Stomach (tissue), 9 donors: ENCODE measurements around the gene IL36RN. TPM values are rescaled to one million over a fixed set of nuclear protein-coding genes. Genes with fewer than 3 reads are reported as not detected.

Source experiments
- DNase-seq, 2 donors: peaks; one replicate each; pipeline versions ENCODE4 v3.0.0 to v3.0.0-alpha.2; 2013 to 2019
- H3K27ac ChIP-seq, 5 donors: fragments of 200-600 bp in 4 of 5; sonication (generic) in 4 of 5; one replicate each; pipeline ENCODE4 v1.5.1; 2013 to 2019; ENCODE audit warnings: mild to moderate bottlenecking in 1 of 5, moderate library complexity in 1 of 5
- H3K27me3 ChIP-seq, 3 donors: fragments of 200-600 bp; sonication (generic); one replicate each; pipeline ENCODE4 v1.5.1; 2017 to 2019; ENCODE audit warnings: mixed run types in 1 of 3
- H3K36me3 ChIP-seq, 4 donors: fragments of 200-600 bp; sonication (generic); 1 replicate in 3 of 4; 2 replicates in 1 of 4; pipeline ENCODE4 v1.5.1; 2016 to 2019
- H3K4me1 ChIP-seq, 4 donors: fragments of 200-600 bp; sonication (generic); one replicate each; pipeline ENCODE4 v1.5.1; 2016 to 2019
- H3K4me3 ChIP-seq, 4 donors: fragments of 200-600 bp; sonication (generic) in 3 of 4; one replicate each; pipeline ENCODE4 v1.5.1; 2016 to 2019; ENCODE audit warnings: mild to moderate bottlenecking in 1 of 4
- H3K9me3 ChIP-seq, 4 donors: fragments of 200-600 bp; sonication (generic); one replicate each; pipeline ENCODE4 v1.5.1; 2016 to 2019
- EP300 ChIP-seq: sonication (generic); formaldehyde crosslinking; IDR thresholded peaks from one replicate; pipeline ENCODE4 v1.6.1; 2017; ENCODE audit warnings: antibody characterized with exemption
- POLR2A ChIP-seq, 4 donors: fragments of 450-650 bp; IDR thresholded peaks; one replicate each; pipeline ENCODE4 v1.6.1; 2016; ENCODE audit warnings: antibody characterized with exemption in 4 of 4, control low read depth in 2 of 4, mild to moderate bottlenecking in 1 of 4, moderate library complexity in 1 of 4
- POLR2AphosphoS5 ChIP-seq, 3 donors: sonication (generic); formaldehyde crosslinking; IDR thresholded peaks; one replicate each; pipeline ENCODE4 v1.6.1; 2016; ENCODE audit warnings: antibody characterized with exemption in 3 of 3
- WGBS, 5 donors: extraction: QIAGEN DNeasy Blood & Tissue Kit in 3 of 5; methylation state at CpG; one replicate each; pipeline versions ENCODE4 v1.1.5 to v1.1.7; 2013 to 2018; 5-methylcytosine and 5-hydroxymethylcytosine counted together
- intact Hi-C: fragments of 100-400 bp; cut with DNase I; formaldehyde crosslinking; loops from one replicate; pipeline ENCODE4 v1.15.1; 2023; ENCODE audit warnings: low total_unique reads
- polyA plus RNA-seq, 3 donors: library from polyadenylated mRNA; stranded (reverse); fragments of 200-250 nt; gene quantifications; one replicate each; pipeline ENCODE4 v1.2.3, GENCODE V29; 2013
- total RNA-seq, 5 donors: library from RNA; depleted of rRNA; stranded (reverse); fragments of >200 nt; gene quantifications; one replicate each; pipeline versions ENCODE4 v1.1.0 to v1.2.3, GENCODE V29; 2014 to 2016
- TF ChIP-seq, protein P1 (sequence below), 7 experiments: fragments of 450-650 bp in 4 of 7; fragments of 200-600 bp in 3 of 7; sonication (generic) in 3 of 7; IDR thresholded peaks; one replicate each; pipeline ENCODE4 v1.5.1; 2016 to 2019; ENCODE audit warnings: antibody characterized with exemption in 7 of 7, control low read depth in 2 of 7, mild to moderate bottlenecking in 1 of 7
- donor health status: healthy with polysubstance abuse.
- donor health status: Bipolar disorder and iron deficiency.
- donor health status: healthy.

IL36RN gene
- total and polyA plus RNA-seq, 8 donors, result 1.8 TPM; not detected in 7

GRCh38 chr2:113068249-113068648 lies 9.3 kb downstream of the IL36RN start:
- 75 to 83% (median 80%) methylated on average over 2 of the region's 2 CpGs for WGBS, 5 donors
- no peaks in the 10 kb centered on the region for H3K9me3 ChIP-seq
- H3K4me1 ChIP-seq, result no peaks in the 10 kb centered on the region
- intact Hi-C loops, result no loop called here
- H3K27ac ChIP-seq, result no peak overlapping the region
- TF ChIP-seq, protein P1, sequence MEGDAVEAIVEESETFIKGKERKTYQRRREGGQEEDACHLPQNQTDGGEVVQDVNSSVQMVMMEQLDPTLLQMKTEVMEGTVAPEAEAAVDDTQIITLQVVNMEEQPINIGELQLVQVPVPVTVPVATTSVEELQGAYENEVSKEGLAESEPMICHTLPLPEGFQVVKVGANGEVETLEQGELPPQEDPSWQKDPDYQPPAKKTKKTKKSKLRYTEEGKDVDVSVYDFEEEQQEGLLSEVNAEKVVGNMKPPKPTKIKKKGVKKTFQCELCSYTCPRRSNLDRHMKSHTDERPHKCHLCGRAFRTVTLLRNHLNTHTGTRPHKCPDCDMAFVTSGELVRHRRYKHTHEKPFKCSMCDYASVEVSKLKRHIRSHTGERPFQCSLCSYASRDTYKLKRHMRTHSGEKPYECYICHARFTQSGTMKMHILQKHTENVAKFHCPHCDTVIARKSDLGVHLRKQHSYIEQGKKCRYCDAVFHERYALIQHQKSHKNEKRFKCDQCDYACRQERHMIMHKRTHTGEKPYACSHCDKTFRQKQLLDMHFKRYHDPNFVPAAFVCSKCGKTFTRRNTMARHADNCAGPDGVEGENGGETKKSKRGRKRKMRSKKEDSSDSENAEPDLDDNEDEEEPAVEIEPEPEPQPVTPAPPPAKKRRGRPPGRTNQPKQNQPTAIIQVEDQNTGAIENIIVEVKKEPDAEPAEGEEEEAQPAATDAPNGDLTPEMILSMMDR (IDR thresholded peaks at IDR 0.05), result no peak
- TF ChIP-seq POLR2A (IDR thresholded peaks at IDR 0.05) (no peak), EP300 (no peak), POLR2AphosphoS5 (IDR thresholded peaks at IDR 0.05) (no peak)
- no peaks in the 10 kb centered on the region for H3K36me3 ChIP-seq
- H3K4me3 ChIP-seq, result no peak overlapping the region
- no peaks in the 10 kb centered on the region for H3K27me3 ChIP-seq
- DNase-seq, result no peak

GRCh38 chr2:113068706-113069485 lies 9.9 kb downstream of the IL36RN start:
- TF ChIP-seq EP300, result no peak
- no peak for TF ChIP-seq POLR2AphosphoS5 (IDR thresholded peaks at IDR 0.05)
- TF ChIP-seq POLR2A (IDR thresholded peaks at IDR 0.05), result no peak
- TF ChIP-seq, protein P1 (IDR thresholded peaks at IDR 0.05), result no peak

DNA sequence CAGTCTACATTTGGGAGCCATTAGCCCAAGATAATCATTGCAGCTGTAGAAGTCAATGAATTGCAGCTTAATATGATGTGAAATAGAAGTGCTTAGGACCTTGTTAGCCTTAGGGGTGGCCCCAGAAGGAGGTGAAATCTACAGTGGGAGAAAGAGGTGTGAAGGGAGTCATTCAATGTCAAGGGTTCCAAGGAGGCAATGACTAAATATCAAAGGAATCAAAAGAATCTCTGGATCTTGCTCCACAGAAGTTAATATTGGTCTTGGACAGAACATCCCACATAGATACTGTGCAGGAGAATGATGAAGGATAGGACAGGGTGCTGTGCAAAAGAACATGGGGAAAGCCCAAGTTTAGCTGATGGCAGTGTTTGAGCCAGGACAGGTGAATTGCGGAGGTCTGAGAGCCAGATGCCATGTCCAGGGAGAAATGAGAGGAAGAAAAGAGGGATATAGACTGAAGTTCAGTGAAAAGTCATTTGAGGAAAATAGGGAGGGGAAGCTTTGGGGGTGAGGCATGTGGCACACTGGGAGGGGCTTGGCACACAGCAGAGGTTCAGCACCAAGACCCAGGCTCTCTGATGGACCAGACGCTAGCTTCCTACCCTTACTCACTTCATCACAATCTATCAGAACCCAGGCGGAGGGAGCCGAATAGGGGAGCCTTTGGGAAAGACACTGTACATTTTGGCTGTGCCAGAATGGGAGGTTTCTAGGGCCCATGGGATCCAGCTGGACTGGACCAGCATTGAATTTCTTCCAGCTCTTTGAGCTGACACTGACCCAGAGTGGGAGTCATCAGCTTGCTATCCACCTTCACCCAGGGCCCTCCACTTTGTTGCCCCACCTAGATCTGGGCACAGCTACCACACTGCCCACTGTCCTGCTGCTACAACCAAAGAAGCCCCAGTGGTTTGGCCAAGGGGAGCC lies 10.9 kb downstream of the IL36RN start:
- intact Hi-C loops, result no loop called here
- H3K27ac ChIP-seq, result no peak overlapping the region
- TF ChIP-seq EP300, result no peak
- TF ChIP-seq POLR2AphosphoS5 (IDR thresholded peaks at IDR 0.05), result no peak
- TF ChIP-seq POLR2A (IDR thresholded peaks at IDR 0.05), result no peak
- TF ChIP-seq, protein P1 (IDR thresholded peaks at IDR 0.05), result no peak
- no peak overlapping the region for H3K4me3 ChIP-seq
- H3K4me1 ChIP-seq, result no peaks in the 10 kb centered on the region
- WGBS, 5 donors, result 69 to 96% (median 94%) methylated on average over 4 of the region's 4 CpGs
- H3K9me3 ChIP-seq, result no peaks in the 10 kb centered on the region
- no peaks in the 10 kb centered on the region for H3K27me3 ChIP-seq
- H3K36me3 ChIP-seq, result no peaks in the 10 kb centered on the region
- DNase-seq, result no peak

More at GRCh38 chr2:113068706-113069485, 9.9 kb downstream of the IL36RN start:
- Histone ChIP-seq H3K27me3 (no peaks in the 10 kb centered on the region), H3K9me3 (no peaks in the 10 kb centered on the region), H3K4me1 (no peaks in the 10 kb centered on the region), H3K27ac (no peak overlapping the region), H3K36me3 (no peaks in the 10 kb centered on the region), H3K4me3 (no peak overlapping the region)
- 23 to 38% (median 25%) methylated on average over 5 of the region's 5 CpGs for WGBS, 5 donors
- peak in 1 of 2 donors; percentile 45 for DNase-seq
- intact Hi-C loops, result no loop called here

DNA sequence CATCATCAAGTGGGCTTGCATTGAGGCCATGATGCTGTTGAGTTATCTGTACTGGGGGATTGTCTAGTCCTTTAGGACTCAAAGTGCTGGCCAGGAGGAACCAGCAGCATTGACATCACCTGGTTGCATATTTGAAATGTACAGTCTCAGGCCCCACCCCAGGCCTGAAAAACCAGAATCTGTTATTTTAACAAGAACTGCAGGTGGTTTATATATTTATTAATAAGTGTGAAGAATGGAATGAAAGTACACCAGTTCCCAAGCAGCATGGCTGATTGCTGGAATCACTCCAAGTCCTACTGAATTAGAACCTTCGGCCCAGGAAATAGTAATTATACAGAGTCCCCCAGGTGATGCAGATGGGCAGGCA lies 11.6 kb downstream of the IL36RN start:
- no peak for DNase-seq
- H3K9me3 ChIP-seq, result no peaks in the 10 kb centered on the region
- 78 to 83% (median 82%) methylated on average over 1 of the region's 1 CpG for whole genome bisulfite sequencing, 5 donors
- no peaks in the 10 kb centered on the region for H3K27me3 ChIP-seq
- H3K36me3 ChIP-seq, result no peaks in the 10 kb centered on the region
- no peak overlapping the region for H3K4me3 ChIP-seq
- H3K27ac ChIP-seq, result no peak overlapping the region
- intact Hi-C loops, result no loop called here
- TF ChIP-seq POLR2A (IDR thresholded peaks at IDR 0.05), result no peak
- TF ChIP-seq, protein P1 (IDR thresholded peaks at IDR 0.05), result no peak
- no peak for TF ChIP-seq EP300
- no peak for TF ChIP-seq POLR2AphosphoS5 (IDR thresholded peaks at IDR 0.05)
- no peaks in the 10 kb centered on the region for H3K4me1 ChIP-seq
